ENCODE results near the gene ZSCAN10. TPM values are rescaled to one million over a fixed set of nuclear protein-coding genes. Genes with fewer than 3 reads are reported as not detected.

The ZSCAN10 gene
- polyA plus RNA-seq, 1 experiment, result not detected

DNA sequence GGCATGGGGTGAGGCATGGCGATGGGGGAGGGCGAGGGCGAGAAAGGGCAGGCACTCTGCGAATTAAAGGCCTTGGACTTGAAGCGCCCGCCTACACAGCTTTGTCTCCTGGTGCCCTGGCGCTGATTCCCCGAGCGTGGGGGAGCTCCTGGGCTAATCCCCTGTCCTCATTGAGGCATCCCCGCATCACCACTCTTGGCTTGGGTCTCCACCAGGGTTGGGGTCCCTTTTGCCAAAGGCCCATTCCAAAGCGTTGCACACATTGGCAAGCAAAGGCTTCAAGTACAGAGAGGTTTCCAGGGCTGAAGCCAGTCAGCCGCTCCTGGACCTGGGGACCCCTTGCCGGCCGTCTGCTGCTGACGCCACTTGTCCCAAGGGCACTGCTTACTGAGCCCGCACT is 21.3 kb upstream of the ZSCAN10 start:
- CTCF ChIA-PET, result interaction anchor here (1.3 to 3.1 kb wide), 4 partner anchors 9 to 61 kb away, joined by 3 to 17 read pairs (median 4); partner anchors contain the start of gene ZNF213
- POLR2A ChIA-PET, result no interaction called here

DNA sequence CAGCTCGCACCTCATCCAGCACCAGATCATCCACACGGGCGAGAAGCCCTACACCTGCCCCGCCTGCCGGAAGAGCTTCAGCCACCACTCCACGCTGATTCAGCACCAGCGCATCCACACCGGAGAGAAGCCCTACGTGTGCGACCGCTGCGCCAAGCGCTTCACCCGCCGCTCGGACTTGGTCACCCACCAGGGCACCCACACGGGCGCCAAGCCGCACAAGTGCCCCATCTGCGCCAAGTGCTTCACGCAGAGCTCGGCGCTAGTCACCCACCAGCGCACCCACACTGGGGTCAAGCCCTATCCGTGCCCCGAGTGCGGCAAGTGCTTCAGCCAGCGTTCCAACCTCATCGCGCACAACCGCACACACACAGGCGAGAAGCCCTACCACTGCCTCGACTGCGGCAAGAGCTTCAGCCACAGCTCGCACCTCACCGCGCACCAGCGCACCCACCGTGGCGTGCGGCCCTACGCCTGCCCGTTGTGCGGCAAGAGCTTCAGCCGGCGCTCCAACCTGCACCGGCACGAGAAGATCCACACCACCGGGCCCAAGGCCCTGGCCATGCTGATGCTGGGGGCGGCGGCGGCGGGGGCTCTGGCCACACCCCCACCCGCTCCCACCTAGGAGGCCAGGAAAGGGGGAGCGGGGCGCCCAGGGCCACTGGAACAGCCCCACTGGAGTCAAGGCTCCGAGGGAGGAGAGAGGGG is 20.8 kb upstream of the ZSCAN10 start:
- CTCF ChIA-PET, result interaction anchor here (1.2 to 3.1 kb wide), 5 partner anchors 10 to 60 kb away, joined by 3 to 17 read pairs (median 3); partner anchors contain the start of gene ZNF213
- TF ChIP-seq, protein P1, sequence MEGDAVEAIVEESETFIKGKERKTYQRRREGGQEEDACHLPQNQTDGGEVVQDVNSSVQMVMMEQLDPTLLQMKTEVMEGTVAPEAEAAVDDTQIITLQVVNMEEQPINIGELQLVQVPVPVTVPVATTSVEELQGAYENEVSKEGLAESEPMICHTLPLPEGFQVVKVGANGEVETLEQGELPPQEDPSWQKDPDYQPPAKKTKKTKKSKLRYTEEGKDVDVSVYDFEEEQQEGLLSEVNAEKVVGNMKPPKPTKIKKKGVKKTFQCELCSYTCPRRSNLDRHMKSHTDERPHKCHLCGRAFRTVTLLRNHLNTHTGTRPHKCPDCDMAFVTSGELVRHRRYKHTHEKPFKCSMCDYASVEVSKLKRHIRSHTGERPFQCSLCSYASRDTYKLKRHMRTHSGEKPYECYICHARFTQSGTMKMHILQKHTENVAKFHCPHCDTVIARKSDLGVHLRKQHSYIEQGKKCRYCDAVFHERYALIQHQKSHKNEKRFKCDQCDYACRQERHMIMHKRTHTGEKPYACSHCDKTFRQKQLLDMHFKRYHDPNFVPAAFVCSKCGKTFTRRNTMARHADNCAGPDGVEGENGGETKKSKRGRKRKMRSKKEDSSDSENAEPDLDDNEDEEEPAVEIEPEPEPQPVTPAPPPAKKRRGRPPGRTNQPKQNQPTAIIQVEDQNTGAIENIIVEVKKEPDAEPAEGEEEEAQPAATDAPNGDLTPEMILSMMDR (IDR thresholded peaks at IDR 0.05; ENCODE audit: insufficient read depth, low read depth, low read length), result no peak
- POLR2A ChIA-PET, result no interaction called here
- Histone ChIP-seq H3K27me3 (ENCODE audit: control insufficient read depth, insufficient read depth, low read length) (no peaks in the 10 kb centered on the region), H3K4me3 (ENCODE audit: low read depth, low read length) (no peak overlapping the region), H3K36me3 (ENCODE audit: control insufficient read depth, insufficient read depth, low read length) (peaks cover 32% of the 10 kb centered on the region)
- DNase-seq (ENCODE audit: low read depth), result no peak

More for the DNA sequence above, 21.3 kb upstream of the ZSCAN10 start:
- Histone ChIP-seq H3K27me3 (ENCODE audit: control insufficient read depth, insufficient read depth, low read length) (no peaks in the 10 kb centered on the region), H3K4me3 (ENCODE audit: low read depth, low read length) (no peak overlapping the region), H3K36me3 (ENCODE audit: control insufficient read depth, insufficient read depth, low read length) (peaks cover 28% of the 10 kb centered on the region)
- TF ChIP-seq, protein P1 (IDR thresholded peaks at IDR 0.05; ENCODE audit: insufficient read depth, low read depth, low read length), result no peak
- DNase-seq (ENCODE audit: low read depth), result no peak

DNA sequence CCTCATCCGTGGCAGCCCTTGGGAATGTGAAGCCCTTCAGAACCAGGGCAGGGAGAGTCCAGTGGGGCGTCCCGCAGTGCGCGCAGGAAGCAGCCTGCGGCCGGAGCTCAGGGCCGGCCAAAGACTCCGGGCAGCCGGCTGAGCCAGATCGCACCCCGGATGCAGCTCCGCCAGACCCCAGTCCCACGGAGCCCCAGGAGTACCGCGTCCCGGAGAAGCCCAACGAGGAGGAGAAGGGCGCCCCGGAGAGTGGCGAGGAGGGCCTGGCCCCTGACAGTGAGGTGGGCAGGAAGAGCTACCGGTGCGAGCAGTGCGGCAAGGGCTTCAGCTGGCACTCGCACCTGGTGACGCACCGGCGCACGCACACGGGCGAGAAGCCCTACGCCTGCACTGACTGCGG is 20.2 kb upstream of the ZSCAN10 start:
- CTCF ChIA-PET, result interaction anchor here (1.2 to 3.1 kb wide), 5 partner anchors 10 to 60 kb away, joined by 3 to 17 read pairs (median 3); partner anchors contain the start of gene ZNF213

DNA sequence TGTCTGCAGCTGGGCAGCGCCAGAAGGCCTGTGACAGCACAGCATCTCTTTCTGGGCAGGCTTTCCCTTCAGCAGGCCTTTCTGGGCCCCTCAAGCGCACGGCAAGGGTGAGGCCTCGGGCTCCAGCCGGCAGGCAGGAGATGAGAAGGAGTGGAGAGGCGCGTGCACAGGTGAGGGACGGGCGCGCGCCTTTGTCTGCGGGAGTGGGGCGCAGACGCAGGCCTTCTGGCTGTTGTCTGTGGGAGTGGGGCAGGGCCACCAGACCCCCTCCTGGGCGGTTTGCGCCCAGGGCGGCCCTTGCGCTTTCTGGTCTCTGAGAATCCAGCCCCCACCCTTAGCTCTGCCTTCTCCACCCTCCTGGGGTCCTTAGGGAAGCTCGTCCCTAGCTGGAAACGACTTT is 19.8 kb upstream of the ZSCAN10 start:
- ChIA-PET CTCF (interaction anchor here (1.2 to 3.1 kb wide), 3 partner anchors 11 to 24 kb away, joined by 3 to 17 read pairs (median 6); no protein-coding TSS in a partner anchor), POLR2A (no interaction called here)
- Histone ChIP-seq H3K4me3 (ENCODE audit: low read depth, low read length) (no peak overlapping the region), H3K27me3 (ENCODE audit: control insufficient read depth, insufficient read depth, low read length) (no peaks in the 10 kb centered on the region), H3K36me3 (ENCODE audit: control insufficient read depth, insufficient read depth, low read length) (peaks cover 32% of the 10 kb centered on the region)
- TF ChIP-seq, protein P1 (IDR thresholded peaks at IDR 0.05; ENCODE audit: insufficient read depth, low read depth, low read length), result no peak
- DNase-seq (ENCODE audit: low read depth), result no peak

More for the DNA sequence above, 20.2 kb upstream of the ZSCAN10 start:
- Histone ChIP-seq H3K27me3 (ENCODE audit: control insufficient read depth, insufficient read depth, low read length) (no peaks in the 10 kb centered on the region), H3K4me3 (ENCODE audit: low read depth, low read length) (no peak overlapping the region), H3K36me3 (ENCODE audit: control insufficient read depth, insufficient read depth, low read length) (peaks cover 32% of the 10 kb centered on the region)
- DNase-seq (ENCODE audit: low read depth), result no peak
- POLR2A ChIA-PET, result no interaction called here
- TF ChIP-seq, protein P1 (IDR thresholded peaks at IDR 0.05; ENCODE audit: insufficient read depth, low read depth, low read length), result no peak

DNA sequence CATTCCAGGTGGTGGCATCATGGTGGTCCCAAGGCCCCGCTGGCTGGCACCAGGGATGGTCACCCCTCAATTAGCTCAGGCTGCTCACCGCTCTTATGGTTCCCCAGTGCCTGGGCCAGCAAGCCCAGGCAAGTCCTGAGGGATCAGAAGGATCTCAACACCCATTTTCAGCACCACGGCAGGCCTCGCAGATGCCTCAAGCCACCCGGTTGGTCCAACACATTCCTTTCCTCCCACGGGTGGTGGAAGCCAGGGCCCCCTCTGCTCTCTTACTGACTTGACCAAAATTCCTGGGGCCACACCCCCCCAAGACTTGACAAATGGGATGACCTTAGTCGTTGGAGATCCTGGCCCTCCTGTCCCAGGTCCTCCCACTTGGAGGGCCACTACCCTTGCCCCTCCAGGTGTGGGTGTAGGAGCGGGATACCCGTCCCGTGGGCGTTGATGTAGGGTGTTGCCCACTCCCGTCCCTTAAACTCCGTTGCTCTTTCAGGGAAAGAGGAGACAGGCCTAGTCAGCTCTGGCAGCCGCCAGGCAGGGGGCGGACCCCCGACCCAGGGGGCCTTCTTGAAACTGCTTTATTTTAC is 19.2 kb upstream of the ZSCAN10 start:
- TF ChIP-seq, protein P1 (IDR thresholded peaks at IDR 0.05; ENCODE audit: insufficient read depth, low read depth, low read length), result no peak
- Histone ChIP-seq H3K27me3 (ENCODE audit: control insufficient read depth, insufficient read depth, low read length) (no peaks in the 10 kb centered on the region), H3K36me3 (ENCODE audit: control insufficient read depth, insufficient read depth, low read length) (peaks cover 32% of the 10 kb centered on the region), H3K4me3 (ENCODE audit: low read depth, low read length) (no peak overlapping the region)
- ChIA-PET CTCF (interaction anchor here (1.0 to 3.1 kb wide), 6 partner anchors 8 to 114 kb away, joined by 3 to 17 read pairs (median 6); no protein-coding TSS in a partner anchor), POLR2A (no interaction called here)
- no peak for DNase-seq (ENCODE audit: low read depth)

Data from BJ (cell line).